PFSK-1 (cell line): Measurements from ENCODE around the gene ADGRG4.

ENCODE experiments used
- FOXP2 ChIP-seq: optimal IDR thresholded peaks from 2 replicates; pipeline ENCODE3; 2011; ENCODE audit warnings: borderline replicate concordance, control low read depth, inconsistent platforms; ENCODE audit not compliant: insufficient read depth; ENCODE audit errors: extremely low read length, extremely low read depth
- POLR2AphosphoS5 ChIP-seq: IDR thresholded peaks from 2 replicates; pipeline ENCODE4 v1.6.1; 2012; ENCODE audit warnings: low read depth, mild to moderate bottlenecking, control low read depth, low read length, moderate library complexity
- REST ChIP-seq, 2 experiments: IDR thresholded peaks; 2 replicates each; pipeline versions ENCODE4 v1.6.1 to v1.8.0; 2011 to 2012; ENCODE audit warnings: low read depth in 2 of 2, low read length in 2 of 2, control low read depth in 1 of 2, inconsistent platforms in 1 of 2, mild to moderate bottlenecking in 1 of 2, moderate library complexity in 1 of 2; ENCODE audit not compliant: insufficient read depth in 1 of 2
- SIN3A ChIP-seq: IDR thresholded peaks from 2 replicates; pipeline ENCODE4 v1.6.1; 2012; ENCODE audit warnings: mild to moderate bottlenecking, low read length, moderate library complexity, borderline replicate concordance; ENCODE audit not compliant: insufficient read depth
- TAF1 ChIP-seq: IDR thresholded peaks from 2 replicates; pipeline ENCODE4 v1.6.1; 2012; ENCODE audit warnings: low read length, control low read depth, borderline replicate concordance; ENCODE audit not compliant: insufficient read depth

Gene ADGRG4

GRCh38 chrX:136307471-136307870 lies 6.7 kb downstream of the ADGRG4 start:
- TF ChIP-seq FOXP2 (no peak), POLR2AphosphoS5 (no peak), REST (IDR thresholded peaks at IDR 0.05; ENCODE audit: insufficient read depth in 1 of 2, low read depth in 2 of 2, low read length in 2 of 2) (no peak)

- TF ChIP-seq REST (IDR thresholded peaks at IDR 0.05; ENCODE audit: insufficient read depth in 1 of 2, low read depth in 2 of 2, low read length in 2 of 2), result no peak
- no peak for TF ChIP-seq TAF1
- TF ChIP-seq SIN3A, result no peak
- TF ChIP-seq POLR2AphosphoS5, result no peak
- no peak for TF ChIP-seq FOXP2
Observed at GRCh38 chrX:136310411-136310810, 9.6 kb downstream of the ADGRG4 start.

GRCh38 chrX:136318156-136318555 lies 17.4 kb downstream of the ADGRG4 start:
- TF ChIP-seq POLR2AphosphoS5, result no peak
- no peak for TF ChIP-seq TAF1
- no peak for TF ChIP-seq SIN3A
- no peak for TF ChIP-seq REST (IDR thresholded peaks at IDR 0.05; ENCODE audit: insufficient read depth in 1 of 2, low read depth in 2 of 2, low read length in 2 of 2)
- TF ChIP-seq FOXP2, result no peak

GRCh38 chrX:136318895-136319597 lies 18.3 kb downstream of the ADGRG4 start:
- TF ChIP-seq SIN3A (no peak), TAF1 (no peak), POLR2AphosphoS5 (no peak), REST (IDR thresholded peaks at IDR 0.05; ENCODE audit: insufficient read depth in 1 of 2, low read depth in 2 of 2, low read length in 2 of 2) (no peak), FOXP2 (no peak)

- no peak for TF ChIP-seq SIN3A
- no peak for TF ChIP-seq POLR2AphosphoS5
- no peak for TF ChIP-seq TAF1
- no peak for TF ChIP-seq REST (IDR thresholded peaks at IDR 0.05; ENCODE audit: insufficient read depth in 1 of 2, low read depth in 2 of 2, low read length in 2 of 2)
- TF ChIP-seq FOXP2, result no peak
Observed at GRCh38 chrX:136319600-136319999, 18.8 kb downstream of the ADGRG4 start.
